HG03103 (cell line): ENCODE data around the gene TIFAB.
A peak's percentile ranks its signal among the peaks of the same experiment; 100 is the strongest.

Experiments
- ATAC-seq: cut with Tn5 transposase; IDR thresholded peaks from one replicate; pipeline ENCODE4 v1.9.1; 2021; ENCODE audit warnings: low read depth; ENCODE audit not compliant: unreplicated experiment

The TIFAB gene

GRCh38 chr5:135460246-135461033 is 8.3 kb upstream of the TIFAB start:
- ATAC-seq: no peak

- ATAC-seq: no peak
Observed at GRCh38 chr5:135458921-135459331, 6.8 kb upstream of the TIFAB start.

DNA sequence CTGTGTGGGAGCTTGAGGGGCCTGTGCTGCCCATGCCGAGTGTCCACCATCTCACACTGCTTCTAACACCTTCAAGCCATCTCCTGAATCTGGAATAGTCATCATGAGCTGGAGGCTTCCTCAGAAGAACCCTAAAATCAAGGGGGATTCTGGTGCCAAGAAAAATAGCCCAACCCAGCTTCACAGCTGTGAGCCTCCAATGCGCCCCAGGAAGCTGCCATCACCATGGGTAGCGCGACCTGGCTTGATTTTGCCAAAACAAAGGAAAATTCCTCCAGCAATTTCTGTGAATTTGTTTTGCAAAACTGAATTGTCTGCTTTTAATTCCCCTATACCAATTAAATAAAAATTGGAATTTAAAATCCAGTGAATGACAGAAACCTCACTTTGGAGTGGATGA is 6.2 kb upstream of the TIFAB start:
- ATAC-seq: no peak

DNA sequence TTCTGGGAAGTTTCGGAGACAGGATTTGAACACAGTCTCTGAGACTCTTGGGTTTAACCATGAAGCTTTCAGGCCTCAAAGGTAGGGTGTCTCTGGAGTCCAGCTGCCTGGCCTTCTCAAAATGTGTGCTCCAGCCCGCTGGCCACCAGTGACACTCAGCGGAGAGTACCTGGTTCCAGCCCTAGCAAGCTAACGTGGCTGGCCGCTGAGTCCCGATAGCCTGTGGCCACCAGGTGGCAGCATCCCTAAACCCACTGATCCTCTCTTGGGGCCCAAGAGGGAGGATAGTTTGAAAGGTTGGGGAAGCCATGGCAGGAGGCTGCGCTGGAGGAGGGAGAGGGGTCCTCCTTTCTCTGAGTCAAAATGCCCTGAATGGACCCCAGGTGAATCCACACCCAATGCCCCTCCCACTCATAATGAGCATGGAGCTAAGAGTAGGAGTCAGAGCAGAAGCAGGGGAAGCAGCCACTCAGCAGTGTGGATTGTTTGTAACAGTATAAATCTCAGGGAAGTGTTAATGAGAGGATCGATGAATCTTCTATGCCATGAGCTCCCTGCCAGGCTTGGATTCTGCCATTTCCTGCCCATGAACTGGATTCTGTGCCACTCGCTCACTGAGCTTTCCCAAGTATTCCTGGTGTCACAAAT is 5.4 kb upstream of the TIFAB start:
- peak; percentile 47 for ATAC-seq

GRCh38 chr5:135456238-135457099 is 4.3 kb upstream of the TIFAB start:
- ATAC-seq: peak; percentile 42

GRCh38 chr5:135455876-135456237 is 3.7 kb upstream of the TIFAB start:
- ATAC-seq: no peak

- no peak for ATAC-seq
Observed at GRCh38 chr5:135454946-135455345, 2.8 kb upstream of the TIFAB start.

GRCh38 chr5:135453613-135454012 is 1.5 kb upstream of the TIFAB start:
- ATAC-seq: no peak

- no peak for ATAC-seq
Observed at GRCh38 chr5:135451581-135452320, 400 bp downstream of the TIFAB start.

- ATAC-seq: no peak
Observed at GRCh38 chr5:135450952-135451351, 1.2 kb downstream of the TIFAB start.

DNA sequence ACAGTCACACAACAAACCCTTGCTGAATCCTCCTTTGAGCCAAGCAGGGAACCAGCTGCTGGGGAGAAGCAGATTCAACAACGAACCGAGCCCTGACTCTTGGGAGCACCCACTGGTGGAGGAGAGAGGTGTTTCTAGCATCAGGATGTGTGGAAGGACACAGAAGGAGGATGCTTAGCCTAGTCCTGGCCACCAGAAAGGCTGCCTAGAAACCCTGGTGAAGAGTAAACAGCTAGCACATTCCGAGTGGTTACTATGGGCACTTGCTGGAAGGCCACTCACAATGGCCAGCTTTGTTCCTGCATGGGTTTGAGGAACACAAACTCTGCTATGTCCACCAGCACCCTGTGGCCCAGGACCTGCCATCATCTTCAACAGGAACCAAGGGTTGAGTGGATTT is 1.8 kb downstream of the TIFAB start:
- no peak for ATAC-seq

DNA sequence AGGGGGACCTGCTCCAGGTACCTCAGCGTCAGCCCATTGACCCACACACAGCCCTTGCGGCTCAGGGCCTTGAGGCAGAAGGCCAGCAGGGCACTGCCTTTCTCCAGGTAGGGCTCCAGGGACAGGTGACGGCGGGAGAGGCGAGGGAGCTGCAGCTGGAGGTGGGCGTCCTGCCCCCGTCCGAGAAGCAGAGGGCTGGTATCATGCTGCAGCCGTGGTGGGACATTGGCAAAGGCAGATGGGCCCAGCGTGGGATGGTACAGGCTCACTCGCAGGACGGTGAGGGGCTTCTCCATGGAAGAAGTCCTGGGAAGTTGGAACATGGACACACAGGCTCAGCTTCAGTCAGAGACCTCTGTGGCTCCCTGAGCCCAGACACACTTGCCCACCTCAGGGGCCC is 2.5 kb downstream of the TIFAB start:
- ATAC-seq: no peak

DNA sequence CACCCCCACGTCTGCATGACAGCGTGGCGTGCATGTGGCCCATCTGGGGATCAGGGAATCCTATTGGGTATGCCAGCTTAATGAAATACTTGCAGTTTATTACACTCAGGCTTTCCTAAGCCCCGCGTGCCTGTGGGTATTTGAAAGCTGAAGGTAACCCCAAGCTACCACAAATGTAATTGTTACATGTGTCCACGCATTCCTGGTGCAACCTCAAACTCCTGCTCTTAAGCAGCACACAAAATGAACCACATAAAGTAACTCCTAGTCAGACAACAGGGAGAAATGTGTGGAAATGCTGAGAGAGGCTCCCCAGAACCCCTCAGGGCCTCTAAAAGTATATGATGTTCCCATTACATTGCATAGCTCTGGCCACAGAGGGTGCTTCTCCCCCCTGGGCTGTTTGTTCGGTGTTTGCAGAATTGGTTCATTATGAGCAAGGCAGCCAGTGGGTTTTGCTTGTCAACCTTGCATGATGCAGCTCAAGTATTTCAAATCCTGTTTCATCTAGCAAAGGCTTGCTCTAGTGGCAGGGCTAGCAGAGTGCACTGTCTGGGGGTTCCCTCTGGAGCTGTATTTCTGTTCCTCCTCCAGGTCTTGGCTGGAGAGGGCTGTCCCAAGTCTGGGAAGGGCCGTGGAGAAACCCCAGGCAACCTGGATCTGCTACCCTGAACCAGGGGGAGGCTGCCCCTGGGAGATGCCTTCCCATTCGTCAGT is 3.2 kb downstream of the TIFAB start:
- no peak for ATAC-seq

- ATAC-seq: no peak
Observed at GRCh38 chr5:135448071-135448739, 3.9 kb downstream of the TIFAB start.

DNA sequence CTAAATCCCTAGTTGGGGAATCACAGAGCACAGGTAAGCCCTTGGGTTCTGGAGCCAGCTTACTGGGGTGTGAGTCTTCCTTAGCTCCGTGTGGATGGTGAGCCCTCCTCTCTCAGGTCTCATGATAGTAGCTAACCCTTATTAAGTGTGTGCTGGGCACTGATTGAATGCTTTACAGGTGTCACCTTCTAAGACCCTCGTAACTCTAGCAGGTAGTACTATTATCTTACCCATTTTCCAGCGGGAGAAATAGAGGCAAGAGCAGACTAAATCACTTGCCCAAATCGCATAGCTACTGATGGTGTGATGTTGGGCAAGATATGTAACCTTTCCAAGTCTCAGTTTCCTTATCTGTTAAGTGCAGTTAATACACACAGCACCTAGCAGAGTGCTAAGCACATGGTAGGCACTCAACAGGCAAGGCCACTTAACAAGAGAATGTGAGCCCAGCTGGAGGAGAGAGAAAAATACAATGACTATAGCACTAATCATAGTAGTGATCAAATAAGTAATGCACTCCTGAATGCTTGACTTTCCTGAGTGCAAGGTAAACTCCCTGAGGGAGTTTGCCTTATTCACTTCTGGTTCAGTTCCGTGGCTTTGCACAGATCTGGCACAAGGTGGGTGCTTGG is 4.7 kb downstream of the TIFAB start, which contains the start of gene DCANP1:
TSS of gene DCANP1 (minus strand) at position 51 of the 632 bp plus-strand sequence. CDS start 240 bp downstream, outside the sequence.
- ATAC-seq: no peak

DNA sequence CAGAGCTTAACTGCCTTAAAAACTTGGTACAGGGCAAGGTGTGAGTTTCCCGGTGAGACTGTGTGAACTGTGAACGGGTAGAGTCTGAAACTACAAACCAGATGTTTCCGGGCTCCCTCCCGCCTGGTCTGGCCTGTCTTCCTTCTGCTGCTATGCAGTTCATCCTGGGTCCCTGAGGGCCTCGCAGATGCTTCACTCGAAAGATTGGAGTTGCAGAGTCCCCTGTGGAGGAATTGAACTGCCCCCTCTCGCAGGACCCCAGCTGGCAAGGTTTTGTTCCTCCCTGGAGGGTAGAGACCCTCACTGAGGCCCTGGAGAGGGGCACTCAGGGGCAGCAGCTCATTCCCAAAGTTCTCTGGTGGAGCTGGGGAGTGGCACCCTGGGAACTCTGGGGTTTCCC is 5.5 kb downstream of the TIFAB start:
- ATAC-seq: no peak

GRCh38 chr5:135446206-135446605 is 5.9 kb downstream of the TIFAB start:
- no peak for ATAC-seq

DNA sequence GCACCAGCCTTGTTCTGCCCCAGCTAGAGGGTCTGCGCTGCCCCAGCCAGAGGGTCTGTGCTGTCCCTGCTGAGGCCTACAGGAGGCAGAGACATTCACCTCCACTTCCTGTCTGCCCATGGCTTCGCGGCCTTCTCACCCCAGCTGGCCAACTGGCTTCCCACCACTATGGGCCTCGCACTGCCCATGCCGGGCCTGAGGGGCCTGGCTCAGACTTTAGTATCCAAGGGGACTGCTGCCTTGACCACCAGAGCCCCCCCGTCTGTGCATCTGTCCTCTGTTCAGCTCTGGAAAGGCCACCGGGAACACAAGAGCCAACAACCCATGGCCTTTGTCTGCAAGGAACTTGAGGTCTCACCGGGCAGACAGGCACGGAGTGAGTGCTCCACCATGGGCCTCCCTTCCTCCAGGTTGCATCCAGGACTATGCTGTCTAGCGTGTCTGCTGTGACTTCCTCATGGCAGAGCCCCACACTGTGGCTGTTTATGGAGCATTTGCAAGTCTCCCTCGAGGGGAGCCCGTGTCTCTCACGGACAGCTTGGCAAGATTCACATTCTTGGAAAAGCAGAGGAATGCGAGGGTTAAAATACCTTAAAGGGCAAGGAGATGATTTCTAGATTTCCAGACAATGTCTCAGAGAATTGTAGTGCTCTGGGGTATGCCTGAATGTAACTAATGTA is 6.7 kb downstream of the TIFAB start:
- no peak for ATAC-seq
